GM23248 (cell line): ENCODE data around the gene OR7G1.

Experiments
- EZH2 ChIP-seq: fragments of 200-600 bp; sonication (generic); IDR thresholded peaks from 2 replicates; pipeline ENCODE4 v1.6.1; 2018; ENCODE audit warnings: antibody characterized with exemption, mild to moderate bottlenecking; ENCODE audit not compliant: insufficient read depth, poor library complexity, severe bottlenecking
- EZH2phosphoT487 ChIP-seq: fragments of 200-600 bp; sonication (generic); IDR thresholded peaks from 2 replicates; pipeline ENCODE4 v1.6.1; 2018; ENCODE audit warnings: antibody characterized with exemption, moderate library complexity, mild to moderate bottlenecking, low read depth; ENCODE audit not compliant: insufficient read depth

GRCh38 chr19:9073806-9074205, 41.8 kb downstream of the OR7G1 start:
- TF ChIP-seq EZH2phosphoT487, result no peak
- TF ChIP-seq EZH2, result no peak
